GM23338 (cell line): Measurements from ENCODE around the gene SCCPDH.

Experiments used
- EZH2 ChIP-seq: fragments of 200-600 bp; sonication (generic); IDR thresholded peaks from one replicate; pipeline ENCODE4 v1.8.0; 2017; ENCODE audit warnings: antibody characterized with exemption, mild to moderate bottlenecking, low read depth; ENCODE audit not compliant: unreplicated experiment
- EZH2phosphoT487 ChIP-seq: fragments of 200-600 bp; sonication (generic); IDR thresholded peaks from one replicate; pipeline ENCODE4 v1.8.1; 2018; ENCODE audit warnings: antibody characterized with exemption; ENCODE audit not compliant: unreplicated experiment
- POLR2AphosphoS5 ChIP-seq: IDR thresholded peaks from 2 replicates; pipeline ENCODE4 v1.6.1; 2016; ENCODE audit warnings: antibody characterized with exemption, low read depth
- ZNF114 ChIP-seq: fragments of 250-450 bp; sonication (Bioruptor Pico); IDR thresholded peaks from 2 replicates; pipeline ENCODE4 v1.5.0; 2020; ENCODE audit warnings: mild to moderate bottlenecking, moderate library complexity
- TF ChIP-seq, protein P1 (sequence below), 2 experiments: fragments of 200-600 bp in 1 of 2; sonication (generic) in 1 of 2; conservative IDR thresholded peaks; 2 replicates each; pipeline versions ENCODE4 v1.5.1 to v1.6.1; 2016 to 2017; ENCODE audit warnings: antibody characterized with exemption in 2 of 2, low read depth in 2 of 2, mild to moderate bottlenecking in 2 of 2, moderate library complexity in 1 of 2
- TF ChIP-seq, protein P2 (sequence below): IDR thresholded peaks from one replicate; pipeline ENCODE4 v1.6.1; 2018; ENCODE audit warnings: antibody characterized with exemption; ENCODE audit not compliant: unreplicated experiment

DNA sequence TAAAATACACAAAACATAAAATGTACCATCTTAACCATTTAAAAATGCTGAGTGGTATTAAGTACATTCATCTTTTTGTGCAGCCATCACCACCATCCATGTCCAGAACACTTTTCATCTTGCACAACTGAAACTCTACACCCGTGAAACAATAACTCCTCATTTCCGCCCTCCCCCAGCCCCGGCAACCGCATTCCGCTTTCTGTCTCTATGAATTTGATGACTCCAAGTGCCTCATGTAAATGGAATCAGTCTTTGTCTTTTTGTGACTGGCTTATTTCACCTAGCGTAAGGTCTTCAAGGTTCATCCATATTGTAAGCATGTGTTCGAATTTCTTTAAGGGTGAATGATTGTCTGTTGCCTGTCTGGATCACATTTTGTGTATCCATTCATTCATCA lies 37.2 kb downstream of the SCCPDH start:
- TF ChIP-seq, protein P1, sequence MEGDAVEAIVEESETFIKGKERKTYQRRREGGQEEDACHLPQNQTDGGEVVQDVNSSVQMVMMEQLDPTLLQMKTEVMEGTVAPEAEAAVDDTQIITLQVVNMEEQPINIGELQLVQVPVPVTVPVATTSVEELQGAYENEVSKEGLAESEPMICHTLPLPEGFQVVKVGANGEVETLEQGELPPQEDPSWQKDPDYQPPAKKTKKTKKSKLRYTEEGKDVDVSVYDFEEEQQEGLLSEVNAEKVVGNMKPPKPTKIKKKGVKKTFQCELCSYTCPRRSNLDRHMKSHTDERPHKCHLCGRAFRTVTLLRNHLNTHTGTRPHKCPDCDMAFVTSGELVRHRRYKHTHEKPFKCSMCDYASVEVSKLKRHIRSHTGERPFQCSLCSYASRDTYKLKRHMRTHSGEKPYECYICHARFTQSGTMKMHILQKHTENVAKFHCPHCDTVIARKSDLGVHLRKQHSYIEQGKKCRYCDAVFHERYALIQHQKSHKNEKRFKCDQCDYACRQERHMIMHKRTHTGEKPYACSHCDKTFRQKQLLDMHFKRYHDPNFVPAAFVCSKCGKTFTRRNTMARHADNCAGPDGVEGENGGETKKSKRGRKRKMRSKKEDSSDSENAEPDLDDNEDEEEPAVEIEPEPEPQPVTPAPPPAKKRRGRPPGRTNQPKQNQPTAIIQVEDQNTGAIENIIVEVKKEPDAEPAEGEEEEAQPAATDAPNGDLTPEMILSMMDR (conservative IDR thresholded peaks at IDR 0.05; ENCODE audit: low read depth in 2 of 2), result no peak
- TF ChIP-seq EZH2, result no peak
- TF ChIP-seq, protein P2, sequence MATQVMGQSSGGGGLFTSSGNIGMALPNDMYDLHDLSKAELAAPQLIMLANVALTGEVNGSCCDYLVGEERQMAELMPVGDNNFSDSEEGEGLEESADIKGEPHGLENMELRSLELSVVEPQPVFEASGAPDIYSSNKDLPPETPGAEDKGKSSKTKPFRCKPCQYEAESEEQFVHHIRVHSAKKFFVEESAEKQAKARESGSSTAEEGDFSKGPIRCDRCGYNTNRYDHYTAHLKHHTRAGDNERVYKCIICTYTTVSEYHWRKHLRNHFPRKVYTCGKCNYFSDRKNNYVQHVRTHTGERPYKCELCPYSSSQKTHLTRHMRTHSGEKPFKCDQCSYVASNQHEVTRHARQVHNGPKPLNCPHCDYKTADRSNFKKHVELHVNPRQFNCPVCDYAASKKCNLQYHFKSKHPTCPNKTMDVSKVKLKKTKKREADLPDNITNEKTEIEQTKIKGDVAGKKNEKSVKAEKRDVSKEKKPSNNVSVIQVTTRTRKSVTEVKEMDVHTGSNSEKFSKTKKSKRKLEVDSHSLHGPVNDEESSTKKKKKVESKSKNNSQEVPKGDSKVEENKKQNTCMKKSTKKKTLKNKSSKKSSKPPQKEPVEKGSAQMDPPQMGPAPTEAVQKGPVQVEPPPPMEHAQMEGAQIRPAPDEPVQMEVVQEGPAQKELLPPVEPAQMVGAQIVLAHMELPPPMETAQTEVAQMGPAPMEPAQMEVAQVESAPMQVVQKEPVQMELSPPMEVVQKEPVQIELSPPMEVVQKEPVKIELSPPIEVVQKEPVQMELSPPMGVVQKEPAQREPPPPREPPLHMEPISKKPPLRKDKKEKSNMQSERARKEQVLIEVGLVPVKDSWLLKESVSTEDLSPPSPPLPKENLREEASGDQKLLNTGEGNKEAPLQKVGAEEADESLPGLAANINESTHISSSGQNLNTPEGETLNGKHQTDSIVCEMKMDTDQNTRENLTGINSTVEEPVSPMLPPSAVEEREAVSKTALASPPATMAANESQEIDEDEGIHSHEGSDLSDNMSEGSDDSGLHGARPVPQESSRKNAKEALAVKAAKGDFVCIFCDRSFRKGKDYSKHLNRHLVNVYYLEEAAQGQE, result no peak
- TF ChIP-seq ZNF114 (CRISPR knock-in tag), result no peak
- no peak for TF ChIP-seq POLR2AphosphoS5
- no peak for TF ChIP-seq EZH2phosphoT487
